ENCODE measurements around the gene SIRPD. TPM values are rescaled to one million over a fixed set of nuclear protein-coding genes. Genes with fewer than 3 reads are reported as not detected.
"Not testable (repeated sequence)": the region's sequence is repeated elsewhere in the genome, so short reads cannot be mapped to it uniquely, and the experiment has no call there.

Gene SIRPD
- total RNA-seq (not detected), polyA plus RNA-seq (0.53 TPM)

DNA sequence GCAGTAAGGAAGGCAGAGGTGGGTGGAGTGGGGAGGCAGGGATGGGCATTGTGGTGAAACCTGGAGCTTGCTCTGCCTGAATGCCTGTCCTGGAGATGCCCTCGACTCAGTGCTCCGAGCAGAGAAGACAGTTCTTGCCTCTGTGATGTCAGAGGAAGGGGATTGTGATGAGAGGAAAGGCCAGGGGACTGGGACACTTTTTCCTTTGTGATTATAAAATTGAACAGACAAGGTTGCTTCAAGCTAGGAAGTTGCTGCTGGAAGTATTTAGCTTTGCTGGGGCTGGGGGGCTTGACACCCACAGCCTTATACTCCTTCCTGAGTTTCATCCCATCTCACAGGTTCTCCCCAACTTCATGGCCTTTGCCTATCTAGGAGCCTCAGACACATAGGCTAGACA, at the start of gene SIRPD:
TSS of gene SIRPD (minus strand) at position 101 of the 400 bp plus-strand sequence. CDS start at position 49, 52 bp downstream.
- no peak within 1 kb of the TSS for H3K4me3 ChIP-seq (ENCODE audit: low read depth, low read length)

DNA sequence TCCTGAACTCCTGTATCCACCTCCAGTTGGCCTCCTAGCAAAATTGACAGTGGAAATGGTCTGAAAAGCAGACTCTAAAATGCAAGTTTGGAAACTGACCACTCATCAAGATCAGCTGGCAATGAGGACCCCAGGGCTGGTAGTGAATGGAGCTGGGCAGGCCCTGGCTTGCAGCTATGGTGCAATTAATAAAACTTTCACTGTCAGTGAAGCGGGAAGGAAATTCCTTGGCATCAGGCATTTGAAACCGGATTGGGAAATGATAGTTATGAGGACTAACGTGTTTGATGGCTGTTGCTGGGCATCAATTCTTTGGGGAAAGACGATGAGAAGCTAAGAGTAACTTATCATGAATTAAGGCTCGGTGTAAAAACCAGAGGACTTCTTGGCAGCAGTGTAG, 43.2 kb upstream of the SIRPD start:
- WGBS, result no CpG with 5 or more reads among the region's 5 CpGs
- no peak for DNase-seq (ENCODE audit: extremely low spot score)
- Histone ChIP-seq H3K4me1 (ENCODE audit: insufficient read depth) (no peaks in the 10 kb centered on the region), H3K27ac (ENCODE audit: low read depth) (no peak overlapping the region), H3K36me3 (ENCODE audit: insufficient read depth) (no peaks in the 10 kb centered on the region), H3K4me3 (ENCODE audit: low read depth, low read length) (no peak overlapping the region)

More for the DNA sequence above, at the start of gene SIRPD:
- Histone ChIP-seq H3K27ac (ENCODE audit: low read depth) (no peak within 1 kb of the TSS), H3K36me3 (ENCODE audit: insufficient read depth) (no peaks in the 10 kb centered on the region), H3K4me1 (ENCODE audit: insufficient read depth) (no peaks in the 10 kb centered on the region)
- WGBS, result 67% methylated on average over 2 of the region's 2 CpGs
- DNase-seq (ENCODE audit: extremely low spot score), result no peak

GRCh38 chr20:1595333-1595732, 37.8 kb upstream of the SIRPD start:
- Histone ChIP-seq H3K4me3 (ENCODE audit: low read depth, low read length) (no peak overlapping the region), H3K27ac (ENCODE audit: low read depth) (no peak overlapping the region), H3K36me3 (ENCODE audit: insufficient read depth) (no peaks in the 10 kb centered on the region), H3K4me1 (ENCODE audit: insufficient read depth) (no peaks in the 10 kb centered on the region)
- no CpG with 5 or more reads among the region's 1 CpG for WGBS
- no peak for DNase-seq (ENCODE audit: extremely low spot score)

DNA sequence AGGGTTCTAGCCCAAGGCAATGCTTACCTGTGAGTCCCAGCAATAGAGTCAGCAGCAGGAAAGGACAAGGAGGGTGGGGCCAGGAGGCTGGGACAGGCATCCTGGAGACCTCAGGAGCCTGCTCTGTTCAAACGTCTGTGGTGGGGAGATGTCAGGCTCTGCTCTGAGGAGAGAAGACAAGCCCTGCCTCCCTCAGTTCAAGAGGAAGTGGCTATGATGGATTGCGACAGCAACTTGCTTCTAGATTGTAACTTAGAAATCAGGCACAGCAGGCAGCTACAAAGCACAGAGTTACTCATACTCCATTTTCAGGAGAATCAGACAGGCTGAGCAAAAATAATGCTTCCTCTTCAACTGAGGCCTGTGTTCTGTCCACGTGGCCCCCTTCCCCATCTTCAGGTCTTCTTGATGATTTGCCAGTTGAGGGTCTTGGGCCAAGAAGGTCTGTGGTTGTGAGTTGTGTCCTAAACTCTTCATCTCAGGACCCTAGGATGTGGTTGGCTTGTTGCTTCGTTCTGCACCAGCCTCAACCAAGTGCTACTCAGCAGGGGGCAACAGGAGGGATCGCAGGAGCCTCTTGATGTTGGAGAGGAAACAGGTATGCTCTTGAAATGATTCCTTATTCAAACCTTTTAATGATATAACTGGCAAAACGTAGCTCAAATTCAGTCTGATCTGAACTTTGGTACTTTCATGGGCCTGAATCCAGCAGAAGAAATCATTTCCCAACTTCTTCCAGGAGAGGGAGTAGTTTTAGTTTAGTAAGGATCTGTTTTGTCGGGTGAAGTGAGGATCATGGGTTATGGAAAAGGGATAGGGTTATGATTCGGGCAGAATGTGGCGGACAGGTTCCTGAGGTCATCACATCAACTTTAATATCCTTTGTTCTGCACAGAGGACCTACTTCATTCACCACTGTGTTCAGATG, 31.3 kb upstream of the SIRPD start:
- WGBS, result no CpG with 5 or more reads among the region's 9 CpGs
- Histone ChIP-seq H3K4me3 (ENCODE audit: low read depth, low read length) (no peak overlapping the region), H3K4me1 (ENCODE audit: insufficient read depth) (no peaks in the 10 kb centered on the region), H3K36me3 (ENCODE audit: insufficient read depth) (no peaks in the 10 kb centered on the region), H3K27ac (ENCODE audit: low read depth) (no peak overlapping the region)
- no peak for DNase-seq (ENCODE audit: extremely low spot score)

DNA sequence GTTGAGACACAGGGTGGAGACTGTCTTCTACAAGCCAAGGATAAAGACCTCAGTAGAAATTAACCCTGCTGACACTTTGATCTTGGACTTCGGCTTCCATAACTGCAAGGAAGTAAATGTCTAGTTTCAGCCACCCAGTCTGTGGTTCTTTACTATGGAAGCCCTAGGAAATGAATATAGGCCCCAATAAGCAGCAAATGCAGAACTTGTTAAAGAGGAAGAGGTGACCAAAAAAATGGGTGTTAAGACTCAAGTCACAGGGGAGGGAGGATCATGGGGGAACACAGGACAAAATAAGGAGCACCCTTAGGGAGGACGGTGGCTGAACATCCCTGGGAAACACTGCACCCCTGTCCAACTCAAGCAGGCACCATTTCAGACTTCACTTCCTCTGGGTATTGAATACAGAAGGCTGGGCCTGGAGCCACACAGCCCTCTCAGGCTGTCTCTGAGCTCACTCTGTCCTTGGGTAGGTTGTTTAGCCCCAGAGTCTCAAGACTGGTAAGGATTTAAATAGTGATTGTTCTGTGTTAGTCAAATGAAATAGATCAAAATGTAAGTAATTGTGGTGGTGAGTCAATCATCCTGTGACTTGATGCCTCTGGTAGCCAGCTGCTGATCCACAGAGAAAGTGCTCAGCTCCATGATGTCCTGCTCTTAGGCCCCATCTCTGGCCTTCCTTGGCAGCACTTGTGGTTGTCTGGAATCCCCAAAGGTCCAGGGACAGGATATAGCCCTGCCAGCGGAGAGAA, 30.5 kb upstream of the SIRPD start:
- Histone ChIP-seq H3K36me3 (ENCODE audit: insufficient read depth) (no peaks in the 10 kb centered on the region), H3K4me1 (ENCODE audit: insufficient read depth) (no peaks in the 10 kb centered on the region), H3K4me3 (ENCODE audit: low read depth, low read length) (no peak overlapping the region), H3K27ac (ENCODE audit: low read depth) (no peak overlapping the region)
- no peak for DNase-seq (ENCODE audit: extremely low spot score)
- WGBS, result no CpG with 5 or more reads among the region's 3 CpGs

DNA sequence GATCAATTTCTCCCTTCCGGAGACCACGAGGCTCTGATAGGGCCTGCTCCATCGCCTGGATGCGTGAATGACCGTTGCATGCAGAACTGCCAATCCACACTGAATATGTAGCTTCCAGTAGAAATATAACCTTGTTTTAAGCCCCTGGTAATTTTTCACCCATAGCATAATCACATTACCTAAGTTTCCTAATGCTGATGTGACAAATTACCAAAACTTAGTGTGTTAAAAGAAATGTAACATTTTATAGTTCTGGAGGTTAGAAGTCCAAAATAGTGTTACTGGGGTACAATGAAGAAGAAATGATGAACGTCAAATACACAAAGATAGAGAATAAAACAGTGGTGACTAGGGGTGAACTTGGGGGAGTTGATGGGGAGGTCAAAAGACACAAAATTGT, 22.0 kb upstream of the SIRPD start:
- H3K4me1 ChIP-seq (ENCODE audit: insufficient read depth), result no peaks in the 10 kb centered on the region
- DNase-seq (ENCODE audit: extremely low spot score), result no peak
- H3K27ac ChIP-seq (ENCODE audit: low read depth), result no peak overlapping the region
- H3K36me3 ChIP-seq (ENCODE audit: insufficient read depth), result no peaks in the 10 kb centered on the region
- H3K4me3 ChIP-seq (ENCODE audit: low read depth, low read length), result no peak overlapping the region
- WGBS, result 89% methylated on average over 6 of the region's 6 CpGs

GRCh38 chr20:1577906-1578305, 20.4 kb upstream of the SIRPD start:
- H3K4me1 ChIP-seq (ENCODE audit: insufficient read depth), result no peaks in the 10 kb centered on the region
- 88% methylated on average over 4 of the region's 4 CpGs for WGBS
- no peak overlapping the region for H3K4me3 ChIP-seq (ENCODE audit: low read depth, low read length)
- DNase-seq (ENCODE audit: extremely low spot score), result no peak
- H3K27ac ChIP-seq (ENCODE audit: low read depth), result no peak overlapping the region
- no peaks in the 10 kb centered on the region for H3K36me3 ChIP-seq (ENCODE audit: insufficient read depth)

- DNase-seq (ENCODE audit: extremely low spot score); H3K27ac ChIP-seq (ENCODE audit: low read depth); H3K4me3 ChIP-seq (ENCODE audit: low read depth, low read length); H3K36me3 ChIP-seq (ENCODE audit: insufficient read depth); H3K4me1 ChIP-seq (ENCODE audit: insufficient read depth): not testable (repeated sequence)
- WGBS, result 57% methylated on average over 2 of the region's 2 CpGs
Measured at GRCh38 chr20:1577313-1577712, 19.8 kb upstream of the SIRPD start.

- no peak overlapping the region for H3K27ac ChIP-seq (ENCODE audit: low read depth)
- no peaks in the 10 kb centered on the region for H3K4me1 ChIP-seq (ENCODE audit: insufficient read depth)
- H3K4me3 ChIP-seq (ENCODE audit: low read depth, low read length), result no peak overlapping the region
- no peaks in the 10 kb centered on the region for H3K36me3 ChIP-seq (ENCODE audit: insufficient read depth)
- no peak for DNase-seq (ENCODE audit: extremely low spot score)
- 70% methylated on average over 3 of the region's 3 CpGs for WGBS
Measured at GRCh38 chr20:1576641-1577040, 19.1 kb upstream of the SIRPD start.

- not testable (repeated sequence) for DNase-seq (ENCODE audit: extremely low spot score); H3K4me3 ChIP-seq (ENCODE audit: low read depth, low read length); H3K27ac ChIP-seq (ENCODE audit: low read depth); H3K36me3 ChIP-seq (ENCODE audit: insufficient read depth); H3K4me1 ChIP-seq (ENCODE audit: insufficient read depth)
- no CpG with 5 or more reads among the region's 1 CpG for whole genome bisulfite sequencing
Measured at GRCh38 chr20:1576003-1576402, 18.5 kb upstream of the SIRPD start.

DNA sequence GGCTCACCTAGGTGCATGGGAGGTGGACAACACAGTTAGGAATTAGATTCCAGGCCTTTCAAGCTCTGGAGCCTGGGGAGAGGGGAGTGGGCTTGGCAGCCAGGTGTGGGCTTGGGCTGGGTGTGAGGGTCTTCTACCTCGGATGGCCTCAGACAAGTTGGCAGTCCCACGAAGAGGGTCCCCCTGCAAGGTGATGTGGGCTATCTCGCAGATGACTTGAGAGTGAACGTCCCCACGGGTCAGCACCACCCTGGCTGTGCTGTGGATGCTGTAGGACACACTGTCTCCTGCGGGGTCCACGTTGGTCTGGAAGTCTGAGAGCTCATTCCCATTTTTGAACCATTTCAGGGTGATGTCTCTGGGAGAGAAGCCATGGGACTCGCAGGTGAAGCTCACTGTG, 14.1 kb upstream of the SIRPD start:
- not testable (repeated sequence) for H3K27ac ChIP-seq (ENCODE audit: low read depth); H3K36me3 ChIP-seq (ENCODE audit: insufficient read depth); DNase-seq (ENCODE audit: extremely low spot score); H3K4me1 ChIP-seq (ENCODE audit: insufficient read depth); H3K4me3 ChIP-seq (ENCODE audit: low read depth, low read length)
- 88% methylated on average over 8 of the region's 8 CpGs for WGBS

DNA sequence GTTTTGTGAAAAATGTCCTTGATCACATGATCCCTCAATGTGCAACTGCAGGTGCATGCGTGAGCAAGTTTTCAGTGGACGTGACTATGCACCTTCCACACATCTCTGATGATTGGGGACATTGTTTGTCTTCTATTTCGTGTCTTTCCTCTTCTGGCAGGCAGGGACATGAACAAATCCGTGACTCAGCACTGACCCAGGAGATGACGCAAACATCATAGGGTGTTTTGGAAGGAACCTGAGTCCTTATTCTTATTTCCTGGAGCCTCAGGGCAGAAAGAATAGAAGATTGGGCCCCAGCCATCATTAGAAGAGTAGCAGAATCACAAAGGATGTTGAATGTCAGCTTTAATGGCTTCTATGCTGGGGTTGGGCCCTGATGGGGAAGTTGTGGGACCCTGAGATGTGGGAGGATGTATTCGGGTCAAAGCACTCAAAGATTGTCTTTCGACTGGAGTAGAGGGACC, 11.9 kb upstream of the SIRPD start:
- WGBS, result 72% methylated on average over 7 of the region's 7 CpGs
- Histone ChIP-seq H3K4me1 (ENCODE audit: insufficient read depth) (no peaks in the 10 kb centered on the region), H3K27ac (ENCODE audit: low read depth) (no peak overlapping the region), H3K36me3 (ENCODE audit: insufficient read depth) (no peaks in the 10 kb centered on the region), H3K4me3 (ENCODE audit: low read depth, low read length) (no peak overlapping the region)
- DNase-seq (ENCODE audit: extremely low spot score), result no peak

- Histone ChIP-seq H3K36me3 (ENCODE audit: insufficient read depth) (no peaks in the 10 kb centered on the region), H3K4me3 (ENCODE audit: low read depth, low read length) (no peak overlapping the region), H3K4me1 (ENCODE audit: insufficient read depth) (no peaks in the 10 kb centered on the region), H3K27ac (ENCODE audit: low read depth) (no peak overlapping the region)
- no peak for DNase-seq (ENCODE audit: extremely low spot score)
- WGBS, result 76% methylated on average over 1 of the region's 1 CpG
Measured at GRCh38 chr20:1568163-1568490, 10.6 kb upstream of the SIRPD start.
